ENCODE results near the gene OSBPL1A.

Gene OSBPL1A

DNA sequence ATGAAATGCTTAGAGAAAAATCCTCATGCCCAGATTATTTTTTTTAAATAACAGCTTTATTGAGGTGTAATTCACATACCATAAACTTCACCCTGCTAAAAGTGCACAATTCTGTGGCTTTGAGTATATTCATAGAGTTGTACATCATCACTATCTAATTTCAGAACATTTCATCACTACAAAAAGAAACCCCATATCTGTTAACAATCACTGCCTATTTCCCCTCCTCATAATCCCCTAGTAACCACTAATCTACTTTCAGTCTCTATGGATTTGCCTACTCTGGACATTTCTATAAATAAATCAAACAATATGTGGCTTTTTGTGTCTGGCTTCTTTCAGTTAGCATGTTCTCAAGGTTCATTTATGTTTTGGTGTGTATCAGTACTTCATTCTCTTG lies 51.4 kb downstream of the OSBPL1A start:
- DNase-seq (ENCODE audit: low read depth): no peak
- TF ChIP-seq, protein P1, sequence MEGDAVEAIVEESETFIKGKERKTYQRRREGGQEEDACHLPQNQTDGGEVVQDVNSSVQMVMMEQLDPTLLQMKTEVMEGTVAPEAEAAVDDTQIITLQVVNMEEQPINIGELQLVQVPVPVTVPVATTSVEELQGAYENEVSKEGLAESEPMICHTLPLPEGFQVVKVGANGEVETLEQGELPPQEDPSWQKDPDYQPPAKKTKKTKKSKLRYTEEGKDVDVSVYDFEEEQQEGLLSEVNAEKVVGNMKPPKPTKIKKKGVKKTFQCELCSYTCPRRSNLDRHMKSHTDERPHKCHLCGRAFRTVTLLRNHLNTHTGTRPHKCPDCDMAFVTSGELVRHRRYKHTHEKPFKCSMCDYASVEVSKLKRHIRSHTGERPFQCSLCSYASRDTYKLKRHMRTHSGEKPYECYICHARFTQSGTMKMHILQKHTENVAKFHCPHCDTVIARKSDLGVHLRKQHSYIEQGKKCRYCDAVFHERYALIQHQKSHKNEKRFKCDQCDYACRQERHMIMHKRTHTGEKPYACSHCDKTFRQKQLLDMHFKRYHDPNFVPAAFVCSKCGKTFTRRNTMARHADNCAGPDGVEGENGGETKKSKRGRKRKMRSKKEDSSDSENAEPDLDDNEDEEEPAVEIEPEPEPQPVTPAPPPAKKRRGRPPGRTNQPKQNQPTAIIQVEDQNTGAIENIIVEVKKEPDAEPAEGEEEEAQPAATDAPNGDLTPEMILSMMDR (conservative IDR thresholded peaks at IDR 0.05; ENCODE audit: low read length): no peak
- no peak overlapping the region for H3K4me3 ChIP-seq (ENCODE audit: low read length)

GRCh38 chr18:24344509-24344908 lies 53.1 kb downstream of the OSBPL1A start:
- DNase-seq (ENCODE audit: low read depth): no peak
- TF ChIP-seq, protein P1 (conservative IDR thresholded peaks at IDR 0.05; ENCODE audit: low read length): no peak
- no peak overlapping the region for H3K4me3 ChIP-seq (ENCODE audit: low read length)

GRCh38 chr18:24342347-24342746 lies 55.3 kb downstream of the OSBPL1A start:
- no peak overlapping the region for H3K4me3 ChIP-seq (ENCODE audit: low read length)
- TF ChIP-seq, protein P1 (conservative IDR thresholded peaks at IDR 0.05; ENCODE audit: low read length): no peak
- no peak for DNase-seq (ENCODE audit: low read depth)

GRCh38 chr18:24341361-24341760 lies 56.3 kb downstream of the OSBPL1A start:
- H3K4me3 ChIP-seq (ENCODE audit: low read length): no peak overlapping the region
- DNase-seq (ENCODE audit: low read depth): no peak
- TF ChIP-seq, protein P1 (conservative IDR thresholded peaks at IDR 0.05; ENCODE audit: low read length): no peak

DNA sequence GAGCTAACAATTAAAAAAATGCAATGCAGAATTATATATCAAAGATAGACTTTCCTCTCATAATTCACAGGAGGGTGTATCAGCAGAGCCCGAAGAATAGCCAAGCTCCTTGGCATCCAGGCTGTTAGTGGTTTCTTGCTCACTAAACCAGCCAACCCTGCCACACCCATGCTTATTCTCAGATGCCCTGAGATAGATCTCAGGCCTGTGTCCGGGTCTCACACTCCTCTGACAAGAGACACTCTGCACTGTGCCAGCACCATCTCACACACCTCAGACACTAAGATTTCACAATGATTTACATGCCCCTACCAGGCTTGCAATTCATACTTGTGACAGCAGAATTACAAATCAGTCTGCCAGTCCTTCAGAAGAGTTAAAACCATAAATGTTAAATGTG lies 64.5 kb downstream of the OSBPL1A start:
- no peak for DNase-seq (ENCODE audit: low read depth)
- no peak overlapping the region for H3K4me3 ChIP-seq (ENCODE audit: low read length)
- TF ChIP-seq, protein P1 (conservative IDR thresholded peaks at IDR 0.05; ENCODE audit: low read length): no peak

DNA sequence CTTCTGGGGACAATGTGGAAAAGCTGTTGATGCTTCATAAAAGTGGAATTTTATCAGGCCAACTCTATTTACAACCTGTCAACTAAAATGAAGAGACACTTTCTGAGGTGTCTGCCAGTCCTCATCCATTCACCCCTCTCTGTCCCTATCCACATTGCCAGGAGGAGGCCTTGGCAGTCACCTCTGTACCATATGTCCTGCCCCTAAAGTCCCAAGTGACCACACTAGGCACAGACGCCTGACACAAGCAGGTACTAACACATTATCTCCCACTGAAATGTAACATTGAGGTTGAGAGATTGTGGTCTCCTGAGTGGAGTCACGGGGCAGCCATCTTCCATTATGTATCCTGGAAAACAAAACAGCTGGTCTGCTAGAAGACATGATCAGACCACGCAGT lies 71.4 kb downstream of the OSBPL1A start:
- no peak overlapping the region for H3K4me3 ChIP-seq (ENCODE audit: low read length)
- DNase-seq (ENCODE audit: low read depth): no peak
- TF ChIP-seq, protein P1 (conservative IDR thresholded peaks at IDR 0.05; ENCODE audit: low read length): no peak

DNA sequence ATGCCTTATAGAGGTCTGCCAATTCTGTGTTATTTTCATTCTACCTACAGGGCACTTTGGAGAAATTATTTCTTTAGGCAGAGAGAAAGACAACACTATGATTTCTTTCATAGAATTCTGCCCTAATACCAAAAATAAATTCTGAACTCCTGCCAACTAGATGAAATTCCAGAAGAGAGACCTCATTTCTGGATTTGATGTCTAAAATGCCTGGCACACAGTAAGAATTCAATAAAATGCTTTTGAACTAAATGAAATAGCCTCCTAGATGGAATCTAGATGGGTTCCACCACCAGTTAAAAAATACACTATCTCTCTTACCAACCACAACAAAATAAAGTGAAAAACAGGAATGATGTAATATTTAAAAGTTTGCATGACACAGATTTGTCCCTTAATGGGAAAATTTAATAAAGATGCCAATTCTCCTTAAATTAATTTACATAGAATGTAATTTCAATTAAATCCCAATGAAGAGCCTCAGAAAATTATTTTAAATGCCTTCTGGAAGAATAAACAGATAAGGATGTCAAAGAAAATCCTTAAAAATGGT lies 75.0 kb downstream of the OSBPL1A start:
- peak; percentile 69 for DNase-seq (ENCODE audit: low read depth)
- no peak overlapping the region for H3K4me3 ChIP-seq (ENCODE audit: low read length)
- TF ChIP-seq, protein P1 (conservative IDR thresholded peaks at IDR 0.05; ENCODE audit: low read length): no peak

All from AG10803 (cell line).